Measurements from ENCODE around the gene KRTAP12-4.
"Not testable (repeated sequence)": the region's sequence is repeated elsewhere in the genome, so short reads cannot be mapped to it uniquely, and the experiment has no call there.

KRTAP12-4 gene

DNA sequence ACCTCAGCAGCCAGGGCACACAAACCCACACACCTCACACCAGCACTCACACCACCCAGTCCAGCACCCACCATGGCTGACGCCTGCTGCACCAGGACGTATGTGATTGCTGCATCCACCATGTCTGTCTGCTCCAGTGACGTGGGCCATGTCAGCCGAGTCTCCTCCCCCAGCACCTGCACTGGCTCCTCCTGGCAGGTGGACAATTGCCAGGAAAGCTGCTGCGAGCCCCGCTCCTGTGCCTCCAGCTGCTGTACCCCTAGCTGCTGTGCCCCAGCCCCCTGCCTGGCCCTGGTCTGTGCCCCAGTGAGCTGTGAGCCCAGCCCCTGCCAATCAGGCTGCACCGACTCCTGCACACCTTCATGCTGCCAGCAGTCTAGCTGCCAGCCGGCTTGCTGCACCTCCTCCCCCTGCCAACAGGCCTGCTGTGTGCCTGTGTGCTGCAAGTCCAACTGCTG lies 42.4 kb downstream of the KRTAP12-4 start, which contains the start of gene KRTAP10-8:
Gene KRTAP10-8, plus strand, starts transcription at position 51 of the 458 bp plus-strand sequence. Its CDS starts 22 bp downstream, at position 73.
- H3K9ac ChIP-seq (ENCODE audit: low read depth in 1 of 2, low read length in 2 of 2) = no peak within 1 kb of the TSS
- H3K4me3 ChIP-seq (ENCODE audit: low read depth in 1 of 2, low read length in 2 of 2) = no peak within 1 kb of the TSS
- no peak within 1 kb of the TSS for H3K27ac ChIP-seq (ENCODE audit: low read depth, low read length)
- H3K9me3 ChIP-seq (ENCODE audit: control insufficient read depth in 1 of 2, low read length in 2 of 2) = peaks cover 5 to 7% of the 10 kb centered on the region in 2 donors
- H3K4me1 ChIP-seq (ENCODE audit: control insufficient read depth in 1 of 2, insufficient read depth in 2 of 2, low read length in 2 of 2) = no peaks in the 10 kb centered on the region
- no peaks in the 10 kb centered on the region for H3K27me3 ChIP-seq (ENCODE audit: control insufficient read depth in 1 of 2, insufficient read depth in 2 of 2, low read length in 2 of 2)
- no peaks in the 10 kb centered on the region for H3K36me3 ChIP-seq (ENCODE audit: control insufficient read depth in 1 of 2, insufficient read depth in 2 of 2, low read length in 2 of 2)

DNA sequence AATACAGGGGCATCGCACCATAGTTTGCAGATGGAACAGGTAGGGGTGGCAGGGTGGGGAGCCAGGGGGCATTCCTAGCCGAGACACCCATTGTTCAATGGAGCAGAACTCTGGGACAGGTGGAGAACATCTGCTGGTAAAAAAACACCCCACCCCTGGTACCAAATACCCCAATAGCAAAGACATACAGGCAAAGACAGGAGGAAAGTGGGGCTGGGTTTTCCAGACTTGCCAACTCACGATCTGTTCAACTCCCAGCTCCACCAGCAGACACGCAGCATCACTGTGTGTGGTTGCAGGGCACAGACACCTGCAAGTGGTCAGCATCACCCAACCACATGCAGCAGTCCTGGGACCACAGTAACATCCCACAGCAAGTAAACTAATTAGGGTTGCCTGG lies 42.9 kb downstream of the KRTAP12-4 start:
- Histone ChIP-seq H3K36me3 (ENCODE audit: control insufficient read depth in 1 of 2, insufficient read depth in 2 of 2, low read length in 2 of 2) (no peaks in the 10 kb centered on the region), H3K9me3 (ENCODE audit: control insufficient read depth in 1 of 2, low read length in 2 of 2) (peaks cover 5 to 7% of the 10 kb centered on the region in 2 donors), H3K27me3 (ENCODE audit: control insufficient read depth in 1 of 2, insufficient read depth in 2 of 2, low read length in 2 of 2) (no peaks in the 10 kb centered on the region), H3K4me3 (ENCODE audit: low read depth in 1 of 2, low read length in 2 of 2) (no peak overlapping the region), H3K27ac (ENCODE audit: low read depth, low read length) (no peak overlapping the region), H3K9ac (ENCODE audit: low read depth in 1 of 2, low read length in 2 of 2) (no peak overlapping the region), H3K4me1 (ENCODE audit: control insufficient read depth in 1 of 2, insufficient read depth in 2 of 2, low read length in 2 of 2) (no peaks in the 10 kb centered on the region)

DNA sequence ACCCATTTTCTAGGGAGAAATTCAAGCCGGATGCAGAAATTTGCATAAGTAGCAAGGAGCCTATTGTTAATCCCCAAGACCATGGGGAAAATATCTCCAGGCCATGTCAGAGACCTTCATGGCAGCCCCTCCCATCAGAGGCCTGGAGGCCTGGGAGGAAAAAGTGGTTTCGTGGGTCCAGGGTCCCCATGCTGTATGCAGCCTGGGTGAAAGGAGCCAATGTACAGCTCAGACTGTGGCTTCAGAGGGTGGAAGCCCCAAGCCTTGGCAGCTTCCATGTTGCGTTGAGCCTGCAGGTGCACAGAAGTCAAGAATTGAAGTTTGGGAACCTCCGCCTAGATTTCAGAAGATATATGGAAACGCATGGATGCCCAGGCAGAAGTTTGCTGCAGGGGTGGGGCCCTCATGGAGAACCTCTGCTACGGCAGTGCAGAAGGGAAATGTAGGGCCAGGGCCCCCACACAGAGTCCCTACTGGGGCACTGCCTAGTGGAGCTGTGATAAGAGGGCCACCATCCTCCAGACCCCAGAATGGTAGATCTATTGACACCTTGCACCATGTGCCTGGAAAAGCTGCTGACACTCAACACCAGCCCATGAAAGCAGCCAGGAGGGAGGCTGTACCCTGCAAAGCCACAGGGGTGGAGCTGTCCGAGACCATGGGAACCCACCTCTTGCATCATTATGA lies 44.2 kb downstream of the KRTAP12-4 start:
- not testable (repeated sequence) for H3K4me1 ChIP-seq (ENCODE audit: control insufficient read depth in 1 of 2, insufficient read depth in 2 of 2, low read length in 2 of 2); H3K36me3 ChIP-seq (ENCODE audit: control insufficient read depth in 1 of 2, insufficient read depth in 2 of 2, low read length in 2 of 2); H3K27ac ChIP-seq (ENCODE audit: low read depth, low read length); H3K4me3 ChIP-seq (ENCODE audit: low read depth in 1 of 2, low read length in 2 of 2); H3K9ac ChIP-seq (ENCODE audit: low read depth in 1 of 2, low read length in 2 of 2); H3K9me3 ChIP-seq (ENCODE audit: control insufficient read depth in 1 of 2, low read length in 2 of 2); H3K27me3 ChIP-seq (ENCODE audit: control insufficient read depth in 1 of 2, insufficient read depth in 2 of 2, low read length in 2 of 2)

DNA sequence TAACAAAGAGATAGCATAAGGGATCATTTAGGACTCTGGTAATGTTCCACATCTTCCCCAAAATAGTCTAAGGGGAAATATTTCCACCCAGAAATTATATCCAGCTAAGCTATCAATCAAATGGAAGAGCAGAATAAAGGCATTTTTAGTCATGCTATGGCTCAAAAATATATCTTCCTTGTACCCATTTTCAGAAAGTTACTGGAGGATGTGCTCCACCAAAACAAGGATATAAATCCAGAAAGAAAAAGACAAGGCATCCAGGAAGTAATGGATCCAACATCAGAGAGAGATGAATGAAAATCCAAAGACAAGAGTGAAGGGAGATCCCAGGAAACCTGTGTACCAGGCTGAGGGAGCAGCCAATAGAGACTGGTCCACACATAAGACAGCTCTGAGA lies 45.3 kb downstream of the KRTAP12-4 start:
- Histone ChIP-seq H3K9me3 (ENCODE audit: control insufficient read depth in 1 of 2, low read length in 2 of 2) (peaks cover 5 to 7% of the 10 kb centered on the region in 2 donors), H3K4me3 (ENCODE audit: low read depth in 1 of 2, low read length in 2 of 2) (no peak overlapping the region), H3K9ac (ENCODE audit: low read depth in 1 of 2, low read length in 2 of 2) (no peak overlapping the region), H3K27me3 (ENCODE audit: control insufficient read depth in 1 of 2, insufficient read depth in 2 of 2, low read length in 2 of 2) (no peaks in the 10 kb centered on the region), H3K4me1 (ENCODE audit: control insufficient read depth in 1 of 2, insufficient read depth in 2 of 2, low read length in 2 of 2) (no peaks in the 10 kb centered on the region), H3K27ac (ENCODE audit: low read depth, low read length) (no peak overlapping the region), H3K36me3 (ENCODE audit: control insufficient read depth in 1 of 2, insufficient read depth in 2 of 2, low read length in 2 of 2) (no peaks in the 10 kb centered on the region)

DNA sequence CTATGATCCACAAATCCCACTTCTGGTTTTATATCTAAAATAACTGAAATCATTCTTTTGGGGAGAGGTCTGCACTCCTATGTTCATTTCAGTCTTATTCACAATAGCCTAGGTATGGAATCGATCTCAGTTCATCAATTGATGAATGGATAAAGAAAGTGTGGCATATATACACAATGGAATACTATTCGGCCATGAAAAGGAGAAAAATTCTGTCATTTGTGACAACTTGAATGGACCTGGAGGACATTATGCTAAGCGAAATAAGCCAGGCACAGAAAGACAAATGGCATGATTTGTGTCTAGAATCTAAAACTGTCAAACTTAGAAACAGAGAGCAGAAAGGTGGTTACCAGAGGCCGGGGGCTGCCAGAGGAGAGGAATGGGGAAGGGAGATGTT lies 48.0 kb downstream of the KRTAP12-4 start:
- peaks cover 5 to 7% of the 10 kb centered on the region in 2 donors for H3K27me3 ChIP-seq (ENCODE audit: control insufficient read depth in 1 of 2, insufficient read depth in 2 of 2, low read length in 2 of 2)
- H3K9ac ChIP-seq (ENCODE audit: low read depth in 1 of 2, low read length in 2 of 2) = no peak overlapping the region
- H3K36me3 ChIP-seq (ENCODE audit: control insufficient read depth in 1 of 2, insufficient read depth in 2 of 2, low read length in 2 of 2) = no peaks in the 10 kb centered on the region
- H3K4me3 ChIP-seq (ENCODE audit: low read depth in 1 of 2, low read length in 2 of 2) = no peak overlapping the region
- H3K4me1 ChIP-seq (ENCODE audit: control insufficient read depth in 1 of 2, insufficient read depth in 2 of 2, low read length in 2 of 2) = no peaks in the 10 kb centered on the region
- H3K27ac ChIP-seq (ENCODE audit: low read depth, low read length) = no peak overlapping the region
- H3K9me3 ChIP-seq (ENCODE audit: control insufficient read depth in 1 of 2, low read length in 2 of 2) = peaks cover 5 to 7% of the 10 kb centered on the region in 2 donors
